NCI-H2107 treated with DMSO at 0.1 percent for 48 hours (cell line): ENCODE results near the gene COX8C.

ENCODE experiments used
- DNase-seq: peaks from one replicate; lab custom pipeline; 2025; ENCODE audit not compliant: unreplicated experiment; lab: John Stamatoyannopoulos, UW

Gene COX8C

GRCh38 chr14:93346926-93347721 lies at the start of gene COX8C:
Gene COX8C, plus strand, starts transcription at chr14:93347182. Its CDS starts 87 bp downstream, at chr14:93347269.
- DNase-seq = no peak

GRCh38 chr14:93299416-93299815 lies 47.6 kb upstream of the COX8C start:
- DNase-seq = no peak

- no peak for DNase-seq
These were observed 47.1 kb upstream of the COX8C start for GRCh38 chr14:93299866-93300265.

GRCh38 chr14:93301821-93302447 lies 45.0 kb upstream of the COX8C start:
- DNase-seq = no peak

GRCh38 chr14:93302688-93303581 lies 44.0 kb upstream of the COX8C start:
- no peak for DNase-seq

- no peak for DNase-seq
These were observed 43.3 kb upstream of the COX8C start for GRCh38 chr14:93303659-93304058.

- no peak for DNase-seq
These were observed 42.2 kb upstream of the COX8C start for GRCh38 chr14:93304771-93305170.

GRCh38 chr14:93305725-93306418 lies 41.1 kb upstream of the COX8C start:
- no peak for DNase-seq

- DNase-seq = no peak
These were observed 40.2 kb upstream of the COX8C start for GRCh38 chr14:93306812-93307211.

- DNase-seq = no peak
These were observed 38.2 kb upstream of the COX8C start for GRCh38 chr14:93308686-93309345.

GRCh38 chr14:93309427-93309966 lies 37.5 kb upstream of the COX8C start:
- DNase-seq = no peak

- DNase-seq = no peak
These were observed 35.9 kb upstream of the COX8C start for GRCh38 chr14:93311082-93311481.

GRCh38 chr14:93315575-93315974 lies 31.4 kb upstream of the COX8C start:
- DNase-seq = no peak

GRCh38 chr14:93316716-93317115 lies 30.3 kb upstream of the COX8C start:
- no peak for DNase-seq

- DNase-seq = no peak
These were observed 29.6 kb upstream of the COX8C start for GRCh38 chr14:93317210-93317874.

- DNase-seq = no peak
These were observed 28.8 kb upstream of the COX8C start for GRCh38 chr14:93317875-93318807.

GRCh38 chr14:93318927-93319326 lies 28.1 kb upstream of the COX8C start:
- DNase-seq = no peak

- no peak for DNase-seq
These were observed 27.5 kb upstream of the COX8C start for GRCh38 chr14:93319494-93319893.

GRCh38 chr14:93319958-93320357 lies 27.0 kb upstream of the COX8C start:
- DNase-seq = no peak
